Mesodermal cell (in vitro differentiated cells): ENCODE measurements around the gene PHF23.

Experiments used
- H3K27ac ChIP-seq: 2 replicates; pipeline ENCODE4 v1.7.0; 2013; ENCODE audit warnings: mild to moderate bottlenecking, low read depth, low read length, moderate library complexity; ENCODE audit not compliant: severe bottlenecking
- H3K36me3 ChIP-seq: 2 replicates; pipeline ENCODE4 v1.7.1; 2013; ENCODE audit warnings: mild to moderate bottlenecking, low read length, moderate library complexity; ENCODE audit not compliant: control insufficient read depth, insufficient read depth
- H3K4me1 ChIP-seq: one replicate; pipeline ENCODE4 v1.7.1; 2013; ENCODE audit warnings: mild to moderate bottlenecking, low read length; ENCODE audit not compliant: insufficient read depth, control insufficient read depth, poor library complexity, severe bottlenecking
- H3K4me3 ChIP-seq: 2 replicates; pipeline ENCODE4 v1.7.0; 2013; ENCODE audit warnings: low read length, control low read depth, mild to moderate bottlenecking; ENCODE audit not compliant: insufficient read depth, poor library complexity, severe bottlenecking; ENCODE audit errors: extremely low read depth
- H3K9me3 ChIP-seq: 2 replicates; pipeline ENCODE4 v1.7.1; 2013; ENCODE audit warnings: mild to moderate bottlenecking, low read length, moderate library complexity; ENCODE audit not compliant: control insufficient read depth
- WGBS, 2 experiments: methylation state at CpG; one replicate each; pipeline ENCODE4 v1.1.5; 2013; ENCODE audit warnings: missing lambda C conversion rate in 2 of 2; ENCODE audit not compliant: insufficient coverage in 2 of 2; 5-methylcytosine and 5-hydroxymethylcytosine counted together

Gene PHF23

DNA sequence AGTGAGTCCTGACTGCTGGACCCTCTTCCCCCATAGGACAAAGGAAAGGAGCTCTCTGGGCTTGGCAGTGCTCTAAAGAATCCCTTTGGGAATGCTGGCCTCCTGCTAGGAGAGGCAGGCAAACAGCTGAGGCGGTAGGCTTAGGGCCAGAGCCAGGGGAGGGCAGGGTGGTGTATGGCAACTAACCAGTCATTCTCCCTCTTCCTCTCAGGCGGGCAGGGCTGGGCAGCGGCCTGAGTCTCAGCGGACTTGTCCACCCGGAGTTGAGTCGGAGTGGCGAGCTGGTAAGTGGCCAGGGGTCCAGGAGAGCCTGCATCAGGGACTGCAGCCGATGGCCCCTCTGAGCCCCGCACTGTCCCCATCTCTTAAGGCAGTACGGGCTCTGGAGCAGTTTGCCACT, 15.1 kb downstream of the PHF23 start:
- peak overlapping the region; percentile 29 for H3K27ac ChIP-seq
- peaks cover 81% of the 10 kb centered on the region for H3K36me3 ChIP-seq
- no peaks in the 10 kb centered on the region for H3K9me3 ChIP-seq
- H3K4me1 ChIP-seq, result peaks cover 22% of the 10 kb centered on the region
- H3K4me3 ChIP-seq, result no peak overlapping the region
- 96% methylated on average over 4 to 10 of the region's 10 CpGs for WGBS, 2 experiments

DNA sequence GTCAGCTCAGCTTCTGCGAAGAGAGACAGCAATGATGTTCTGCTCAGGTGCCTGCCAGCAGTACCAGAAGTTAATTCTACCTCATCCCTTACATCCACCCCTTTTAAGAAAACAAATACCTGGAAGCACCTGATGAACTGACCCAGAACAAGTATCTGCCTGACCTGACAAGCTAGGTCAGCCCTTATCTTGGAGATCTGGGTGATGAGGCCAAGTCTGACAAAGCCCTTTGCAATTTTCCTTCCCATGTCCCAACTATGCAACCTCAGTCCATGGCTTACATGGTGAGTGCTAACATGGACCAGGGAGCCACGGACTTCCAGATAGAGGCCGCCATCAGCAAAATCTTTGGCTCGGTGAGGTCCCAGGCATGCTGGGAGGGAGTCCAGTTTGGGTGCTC, 15.9 kb downstream of the PHF23 start:
- H3K36me3 ChIP-seq, result peaks cover 73% of the 10 kb centered on the region
- H3K27ac ChIP-seq, result no peak overlapping the region
- H3K4me1 ChIP-seq, result peaks cover 30% of the 10 kb centered on the region
- no peak overlapping the region for H3K4me3 ChIP-seq
- no peaks in the 10 kb centered on the region for H3K9me3 ChIP-seq
- 94 to 100% methylated on average over 3 of the region's 4 CpGs for WGBS, 2 experiments

DNA sequence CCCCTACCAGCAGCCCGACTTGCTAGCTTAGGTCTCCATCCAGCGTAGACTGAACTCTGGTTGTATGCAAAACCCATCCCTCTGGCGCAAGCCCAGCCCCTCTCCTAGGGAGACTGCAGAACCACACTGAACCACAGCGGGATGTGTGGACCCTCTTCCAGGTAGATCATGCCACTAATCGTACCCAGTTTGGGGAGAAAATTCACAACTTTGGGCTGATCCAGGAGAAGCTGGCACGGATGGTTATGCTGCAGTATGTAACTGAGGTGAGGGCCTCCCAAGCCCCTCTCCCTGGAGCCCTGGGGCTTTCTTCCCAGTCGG, 16.3 kb downstream of the PHF23 start:
- Histone ChIP-seq H3K9me3 (no peaks in the 10 kb centered on the region), H3K36me3 (peaks cover 69% of the 10 kb centered on the region), H3K4me1 (peaks cover 34% of the 10 kb centered on the region), H3K4me3 (no peak overlapping the region), H3K27ac (no peak overlapping the region)
- WGBS, 2 experiments, result 98 to 100% methylated on average over 6 to 7 of the region's 7 CpGs

DNA sequence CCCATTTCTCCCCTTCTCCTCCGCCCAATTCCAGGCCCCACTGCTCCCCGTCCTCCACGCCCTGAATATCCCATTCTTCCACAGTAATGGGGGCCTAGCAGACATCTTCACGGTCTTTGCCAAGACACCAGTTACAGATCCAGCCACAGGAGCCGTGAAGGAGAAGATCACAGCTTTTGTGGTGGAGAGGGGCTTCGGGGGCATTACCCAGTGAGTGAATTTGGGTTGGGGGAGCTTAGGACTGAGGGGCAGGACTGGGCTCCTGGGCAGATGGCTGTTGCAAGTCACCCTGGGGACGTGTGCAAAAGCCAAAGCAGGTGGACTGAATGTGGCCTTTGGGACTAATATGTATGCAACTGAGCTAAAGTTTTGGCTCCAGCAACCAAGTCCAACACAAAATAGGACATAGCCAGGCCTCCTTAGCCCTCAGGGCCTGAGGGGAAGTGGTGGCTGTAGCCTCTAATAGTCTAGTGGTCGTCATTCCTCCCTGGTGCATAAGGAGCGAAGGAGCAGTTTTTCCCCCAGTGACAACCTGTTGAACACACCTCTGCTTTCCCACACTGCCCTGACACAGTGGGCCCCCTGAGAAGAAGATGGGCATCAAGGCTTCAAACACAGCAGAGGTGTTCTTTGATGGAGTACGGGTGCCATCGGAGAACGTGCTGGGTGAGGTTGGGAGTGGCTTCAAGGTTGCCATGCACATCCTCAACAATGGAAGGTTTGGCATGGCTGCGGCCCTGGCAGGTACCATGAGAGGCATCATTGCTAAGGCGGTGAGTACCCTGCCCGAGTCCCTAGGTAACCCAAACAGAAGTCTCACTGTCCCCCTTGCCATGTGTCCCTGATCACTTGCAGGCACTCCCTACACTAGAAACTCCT, 16.9 kb downstream of the PHF23 start:
- H3K9me3 ChIP-seq, result no peaks in the 10 kb centered on the region
- H3K4me3 ChIP-seq, result no peak overlapping the region
- H3K36me3 ChIP-seq, result peaks cover 63% of the 10 kb centered on the region
- H3K4me1 ChIP-seq, result peaks cover 38% of the 10 kb centered on the region
- H3K27ac ChIP-seq, result no peak overlapping the region
- 93 to 96% methylated on average over 13 to 14 of the region's 15 CpGs for WGBS, 2 experiments

DNA sequence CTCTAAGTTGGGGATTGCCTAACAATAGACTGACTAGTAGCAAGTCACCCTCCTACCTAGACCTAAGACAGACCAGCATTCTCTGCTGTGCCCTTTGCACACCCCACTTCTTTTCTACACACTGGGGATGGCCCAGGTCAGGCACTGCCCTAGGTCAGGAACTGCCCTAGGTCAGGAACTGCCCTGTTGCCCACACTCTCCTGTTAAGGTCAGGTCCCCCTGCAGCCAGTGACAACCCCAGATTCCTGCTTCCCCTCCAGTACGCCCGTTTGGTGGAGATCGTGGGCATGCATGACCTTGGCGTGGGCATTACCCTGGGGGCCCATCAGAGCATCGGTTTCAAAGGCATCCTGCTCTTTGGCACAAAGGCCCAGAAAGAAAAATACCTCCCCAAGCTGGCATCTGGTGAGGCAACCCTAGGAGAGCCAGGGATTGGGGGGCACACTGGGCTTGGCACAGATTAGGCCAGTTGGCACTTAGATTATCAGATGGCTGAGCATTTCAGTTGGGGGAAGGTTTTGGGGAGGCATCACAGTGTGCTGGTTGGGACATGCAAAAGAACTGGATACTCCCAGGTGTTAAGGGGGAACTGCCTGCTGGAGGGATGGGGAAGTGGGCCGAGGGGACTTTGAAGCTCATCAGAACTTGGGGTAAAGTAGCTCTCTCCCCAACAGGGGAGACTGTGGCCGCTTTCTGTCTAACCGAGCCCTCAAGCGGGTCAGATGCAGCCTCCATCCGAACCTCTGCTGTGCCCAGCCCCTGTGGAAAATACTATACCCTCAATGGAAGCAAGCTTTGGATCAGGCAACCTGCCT, 17.8 kb downstream of the PHF23 start:
- WGBS, 2 experiments, result 96 to 98% methylated on average over 6 to 8 of the region's 10 CpGs

DNA sequence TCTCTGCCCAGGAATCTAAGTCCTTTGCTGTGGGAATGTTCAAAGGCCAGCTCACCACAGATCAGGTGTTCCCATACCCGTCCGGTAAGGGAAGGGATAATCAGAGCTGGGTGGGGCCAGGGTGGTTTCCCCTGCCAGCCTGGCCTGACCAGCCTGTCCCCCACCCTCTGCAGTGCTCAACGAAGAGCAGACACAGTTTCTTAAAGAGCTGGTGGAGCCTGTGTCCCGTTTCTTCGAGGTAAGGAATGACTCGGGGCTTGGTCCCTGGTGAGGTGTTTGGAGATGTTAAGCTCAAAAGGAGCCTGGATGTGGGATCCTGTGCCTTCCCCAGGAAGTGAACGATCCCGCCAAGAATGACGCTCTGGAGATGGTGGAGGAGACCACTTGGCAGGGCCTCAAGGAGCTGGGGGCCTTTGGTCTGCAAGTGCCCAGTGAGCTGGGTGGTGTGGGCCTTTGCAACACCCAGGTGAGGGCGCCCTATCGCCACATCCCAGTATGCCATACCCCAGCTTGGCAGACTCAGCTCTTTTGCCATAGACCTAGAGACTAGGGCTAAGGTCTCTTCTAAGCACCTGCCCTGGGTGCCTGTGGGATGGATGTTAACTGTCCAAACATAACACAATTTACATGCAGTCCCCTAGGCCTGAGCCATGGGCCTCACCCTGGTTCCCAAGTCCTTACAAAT, 18.5 kb downstream of the PHF23 start:
- H3K27ac ChIP-seq, result peak overlapping the region; percentile 91
- H3K4me1 ChIP-seq, result peaks cover 47% of the 10 kb centered on the region
- no peaks in the 10 kb centered on the region for H3K9me3 ChIP-seq
- H3K4me3 ChIP-seq, result peak overlapping the region; percentile 87
- WGBS, 2 experiments, result 49 to 76% methylated on average over 8 to 10 of the region's 11 CpGs
- H3K36me3 ChIP-seq, result peaks cover 47% of the 10 kb centered on the region

More for the DNA sequence above, 17.8 kb downstream of the PHF23 start:
- Histone ChIP-seq H3K4me1 (peaks cover 40% of the 10 kb centered on the region), H3K36me3 (peaks cover 54% of the 10 kb centered on the region), H3K9me3 (no peaks in the 10 kb centered on the region), H3K27ac (no peak overlapping the region), H3K4me3 (peak overlapping the region; percentile 87)

DNA sequence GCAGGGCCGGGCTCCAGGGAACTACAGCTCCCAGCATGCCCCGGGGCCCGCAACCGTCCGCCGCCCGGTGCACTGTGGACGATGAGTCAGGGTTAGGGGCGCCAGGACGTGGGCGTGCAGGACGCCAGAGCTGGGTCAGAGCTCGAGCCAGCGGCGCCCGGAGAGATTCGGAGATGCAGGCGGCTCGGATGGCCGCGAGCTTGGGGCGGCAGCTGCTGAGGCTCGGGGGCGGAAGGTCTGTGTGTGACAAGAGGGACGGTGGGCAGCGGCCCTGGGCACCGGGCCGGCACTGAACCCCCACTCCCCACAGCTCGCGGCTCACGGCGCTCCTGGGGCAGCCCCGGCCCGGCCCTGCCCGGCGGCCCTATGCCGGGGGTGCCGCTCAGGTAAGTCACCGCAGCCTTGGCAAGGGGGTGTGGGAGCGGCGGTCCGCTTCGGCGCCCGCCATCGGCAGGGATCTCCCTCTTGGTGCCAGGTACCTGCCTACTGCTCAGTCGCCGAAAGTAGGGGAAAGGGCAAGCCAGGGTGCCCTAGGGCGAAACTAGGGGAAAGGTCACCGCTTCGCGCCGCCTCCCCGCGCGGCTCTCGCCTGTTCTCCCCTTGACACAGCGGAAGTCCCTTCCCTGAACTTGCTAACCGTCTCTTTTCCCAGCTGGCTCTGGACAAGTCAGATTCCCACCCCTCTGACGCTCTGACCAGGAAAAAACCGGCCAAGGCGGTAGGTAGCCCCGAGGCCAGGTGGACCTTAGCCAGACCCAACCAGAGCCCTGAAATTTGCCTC, 19.3 kb downstream of the PHF23 start, which contains the start of the genes ACADVL and DLG4:
Gene ACADVL (plus strand): TSS at position 127 of the 781 bp plus-strand sequence. CDS start 47 bp downstream, at position 174.
Gene DLG4 (minus strand): TSS at position 25 of the 781 bp plus-strand sequence.
- Histone ChIP-seq H3K27ac (peak within 1 kb of the TSS; percentile 91), H3K4me3 (peak within 1 kb of the TSS; percentile 87), H3K4me1 (peaks cover 47% of the 10 kb centered on the region), H3K9me3 (no peaks in the 10 kb centered on the region), H3K36me3 (peaks cover 40% of the 10 kb centered on the region)
- WGBS, 2 experiments, result 0 to 1% methylated on average over 51 to 59 of the region's 63 CpGs

DNA sequence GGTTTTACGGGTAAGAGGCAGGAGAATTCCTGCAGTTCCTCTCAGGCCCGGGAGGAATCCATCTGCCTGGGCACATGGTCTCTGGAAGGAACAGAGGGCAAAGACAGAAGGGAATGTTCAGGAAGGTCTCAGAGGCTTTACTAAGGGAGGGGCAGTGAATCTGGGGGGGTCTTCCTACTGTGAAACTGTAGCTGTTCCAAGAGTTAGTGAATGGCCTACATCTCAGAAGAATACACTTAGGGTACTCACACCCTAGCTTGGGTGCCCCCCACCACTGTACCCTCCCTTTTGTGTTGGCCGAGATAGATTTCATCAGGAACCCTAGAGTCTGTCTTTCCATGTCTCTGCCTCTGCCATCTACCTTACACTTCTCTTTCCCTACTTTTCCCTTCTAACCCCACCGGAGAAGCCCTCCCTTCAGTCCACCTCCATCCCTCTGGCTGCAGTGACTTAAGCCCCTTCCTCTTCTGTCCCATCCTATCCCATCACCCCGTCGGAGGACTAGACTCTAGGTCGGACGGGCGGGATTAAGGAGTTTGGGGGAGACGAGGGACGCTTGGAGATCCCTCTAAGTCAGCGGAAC, 19.9 kb downstream of the PHF23 start:
- WGBS, 2 experiments, result 30 to 32% methylated on average over 4 to 11 of the region's 12 CpGs
- peaks cover 33% of the 10 kb centered on the region for H3K36me3 ChIP-seq
- H3K4me3 ChIP-seq, result peak overlapping the region; percentile 87
- H3K9me3 ChIP-seq, result no peaks in the 10 kb centered on the region
- H3K27ac ChIP-seq, result peak overlapping the region; percentile 91
- H3K4me1 ChIP-seq, result peaks cover 42% of the 10 kb centered on the region

DNA sequence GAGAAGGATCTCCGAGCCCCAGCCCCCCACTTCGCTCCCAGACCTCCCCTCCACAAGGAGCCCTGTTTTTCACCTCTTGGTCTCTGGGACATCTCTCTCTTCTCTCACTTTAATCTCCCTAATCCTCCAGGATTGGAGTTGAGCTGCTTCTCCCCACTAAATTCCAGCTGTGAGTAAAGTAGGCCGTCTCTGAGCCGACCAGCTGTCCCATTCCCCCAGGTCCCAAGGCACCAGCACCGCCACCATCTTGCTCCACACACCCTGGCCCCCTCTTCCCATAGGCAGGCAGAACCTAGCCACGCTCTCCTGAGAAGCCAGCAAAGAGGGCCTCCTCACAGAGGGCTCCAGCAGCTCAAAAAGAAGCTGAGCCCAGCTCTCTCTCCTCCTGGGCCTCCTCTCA, 20.5 kb downstream of the PHF23 start:
- Histone ChIP-seq H3K9me3 (no peaks in the 10 kb centered on the region), H3K4me3 (no peak overlapping the region), H3K27ac (peak overlapping the region; percentile 10), H3K36me3 (peaks cover 28% of the 10 kb centered on the region), H3K4me1 (peaks cover 41% of the 10 kb centered on the region)
- WGBS, 2 experiments, result 68 to 83% methylated on average over 4 of the region's 6 CpGs
